ENCODE results near the gene LONP1.

- TF ChIP-seq, protein P1, sequence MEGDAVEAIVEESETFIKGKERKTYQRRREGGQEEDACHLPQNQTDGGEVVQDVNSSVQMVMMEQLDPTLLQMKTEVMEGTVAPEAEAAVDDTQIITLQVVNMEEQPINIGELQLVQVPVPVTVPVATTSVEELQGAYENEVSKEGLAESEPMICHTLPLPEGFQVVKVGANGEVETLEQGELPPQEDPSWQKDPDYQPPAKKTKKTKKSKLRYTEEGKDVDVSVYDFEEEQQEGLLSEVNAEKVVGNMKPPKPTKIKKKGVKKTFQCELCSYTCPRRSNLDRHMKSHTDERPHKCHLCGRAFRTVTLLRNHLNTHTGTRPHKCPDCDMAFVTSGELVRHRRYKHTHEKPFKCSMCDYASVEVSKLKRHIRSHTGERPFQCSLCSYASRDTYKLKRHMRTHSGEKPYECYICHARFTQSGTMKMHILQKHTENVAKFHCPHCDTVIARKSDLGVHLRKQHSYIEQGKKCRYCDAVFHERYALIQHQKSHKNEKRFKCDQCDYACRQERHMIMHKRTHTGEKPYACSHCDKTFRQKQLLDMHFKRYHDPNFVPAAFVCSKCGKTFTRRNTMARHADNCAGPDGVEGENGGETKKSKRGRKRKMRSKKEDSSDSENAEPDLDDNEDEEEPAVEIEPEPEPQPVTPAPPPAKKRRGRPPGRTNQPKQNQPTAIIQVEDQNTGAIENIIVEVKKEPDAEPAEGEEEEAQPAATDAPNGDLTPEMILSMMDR (IDR thresholded peaks at IDR 0.05), result no peak
- TF ChIP-seq POLR2A (IDR thresholded peaks at IDR 0.05) (no peak), POLR2AphosphoS5 (IDR thresholded peaks at IDR 0.05) (no peak), EP300 (IDR thresholded peaks at IDR 0.05) (no peak)
Observed at GRCh38 chr19:5644037-5644436, 75.9 kb downstream of the LONP1 start.
